ENCODE data around the gene TMEM220. TPM values are rescaled to one million over a fixed set of nuclear protein-coding genes. Genes with fewer than 3 reads are reported as not detected.

Gene TMEM220
- total and polyA plus RNA-seq, 9 of the 15 experiments (the other 6 are each of a cell fraction or from before 2014, with no cell fraction given) = not detected

- TF ChIP-seq MBD1 (CRISPR knock-in tag; IDR thresholded peaks at IDR 0.05) (no peak), KDM1A (IDR thresholded peaks at IDR 0.05) (no peak), NR0B1 (IDR thresholded peaks at IDR 0.05; ENCODE audit: partially characterized antibody) (no peak), ZNF785 (CRISPR knock-in tag; IDR thresholded peaks at IDR 0.05) (no peak)
Measured at GRCh38 chr17:10745231-10745630, 15.4 kb upstream of the TMEM220 start (continued).

- DNase-seq (ENCODE audit: extremely low read depth in 1 of 4, low spot score in 3 of 4) (no peak), ATAC-seq (no peak), FAIRE-seq (no peak)
- Histone ChIP-seq H3K36me3 (ENCODE audit: control insufficient read depth, insufficient read depth, low read length) (no peaks in the 10 kb centered on the region), H3K4me3 (no peak overlapping the region), H3K4me1 (replicated peaks in 1 of 2; ENCODE audit: control insufficient read depth in 2 of 2, insufficient read depth in 2 of 2, low read length in 2 of 2) (no peaks in the 10 kb centered on the region), H3K27me3 (ENCODE audit: control insufficient read depth in 2 of 2, insufficient read depth in 2 of 2, low read length in 2 of 2) (peaks cover 0 to 8% of the 10 kb centered on the region in 2 experiments; a peak in 2 of 5 replicates), H3K9me1 (ENCODE audit: control insufficient read depth, insufficient read depth, low read length) (no peaks in the 10 kb centered on the region), H2AFZ (ENCODE audit: low read depth, low read length) (no peak overlapping the region), H3K79me2 (ENCODE audit: control insufficient read depth, insufficient read depth, low read length) (no peaks in the 10 kb centered on the region), H3K4me2 (ENCODE audit: insufficient read depth, low read length) (no peak overlapping the region), H4K20me1 (replicated peaks; ENCODE audit: control insufficient read depth, insufficient read depth, low read length) (no peaks in the 10 kb centered on the region), H3K9me3 (replicated peaks; ENCODE audit: control insufficient read depth, insufficient read depth, low read depth, low read length) (no peaks in the 10 kb centered on the region), H3K9ac (ENCODE audit: insufficient read depth in 1 of 2, low read depth in 2 of 2, low read length in 2 of 2) (no peak overlapping the region), H3K27ac (ENCODE audit: extremely low read depth, low read depth, low read length) (no peak overlapping the region)
- CTCF ChIA-PET (ENCODE audit: low intra/inter-chr PET ratio) = no interaction called here
- no TSS peak for BruUV-seq (replicated peaks)
- 3% methylated on average over 6 of the region's 7 CpGs for WGBS (ENCODE audit: insufficient coverage, low coverage, missing lambda C conversion rate)
- POLR2A ChIA-PET = no interaction called here
- in situ Hi-C loops (cut with MboI) (no loop called here), intact Hi-C loops (cut with micrococcal nuclease) (no loop called here)
- TF ChIP-seq MXI1 (IDR thresholded peaks at IDR 0.05; ENCODE audit: low read depth, low read length) = no peak
- no peak for TF ChIP-seq ZNF175 (CRISPR knock-in tag; IDR thresholded peaks at IDR 0.05; ENCODE audit: low read depth)
- TF ChIP-seq LEF1 (IDR thresholded peaks at IDR 0.05) = no peak
- TF ChIP-seq AFF4 (CRISPR knock-in tag; IDR thresholded peaks at IDR 0.05) = no peak
- no peak for TF ChIP-seq SP2 (IDR thresholded peaks at IDR 0.05; ENCODE audit: extremely low read depth, low read depth, low read length, poor library complexity, severe bottlenecking)
- no peak for TF ChIP-seq SMAD3 (CRISPR knock-in tag; conservative IDR thresholded peaks at IDR 0.05)
- no peak for TF ChIP-seq RUNX1 (IDR thresholded peaks at IDR 0.05; ENCODE audit: low read depth)
- TF ChIP-seq CBX1 (IDR thresholded peaks at IDR 0.05; ENCODE audit: low read depth) = no peak
- TF ChIP-seq HNRNPUL1 (IDR thresholded peaks at IDR 0.05; ENCODE audit: low read length) = no peak
- TF ChIP-seq MITF (IDR thresholded peaks at IDR 0.05) = no peak
Measured at GRCh38 chr17:10744501-10745000, 14.7 kb upstream of the TMEM220 start.

Measured in K562 (cell line).